ENCODE results near the gene DNAI2.

GRCh38 chr17:74297941-74298340 is 23.9 kb downstream of the DNAI2 start:
- TF ChIP-seq POLR2AphosphoS5 (IDR thresholded peaks at IDR 0.05; ENCODE audit: low read depth, low read length), result no peak
- no peak for TF ChIP-seq POLR2A (IDR thresholded peaks at IDR 0.05; ENCODE audit: low read depth, low read length)
- TF ChIP-seq TAF1 (IDR thresholded peaks at IDR 0.05; ENCODE audit: borderline replicate concordance, low read depth, low read length), result no peak
